GM12892 (cell line): Measurements from ENCODE around the gene TMEM81.

Source experiments
- DNase-seq: peaks from one replicate; pipeline ENCODE4 v3.0.0; 2011; ENCODE audit not compliant: insufficient read length
- FAIRE-seq: peaks from 2 replicates; lab custom pipeline; 2011; peaks lifted over from hg19 to GRCh38; lab: Jason Lieb, UNC
- POLR2A ChIP-seq: IDR thresholded peaks from 2 replicates; pipeline ENCODE4 v1.6.1; 2011; ENCODE audit warnings: low read depth, low read length, control low read depth
- POLR2AphosphoS5 ChIP-seq: IDR thresholded peaks from 2 replicates; pipeline ENCODE4 v1.6.1; 2011; ENCODE audit warnings: low read depth, low read length, control low read depth
- TAF1 ChIP-seq: IDR thresholded peaks from 2 replicates; pipeline ENCODE4 v1.6.1; 2011; ENCODE audit warnings: low read depth, mild to moderate bottlenecking, control low read depth, low read length, borderline replicate concordance

TMEM81 gene

DNA sequence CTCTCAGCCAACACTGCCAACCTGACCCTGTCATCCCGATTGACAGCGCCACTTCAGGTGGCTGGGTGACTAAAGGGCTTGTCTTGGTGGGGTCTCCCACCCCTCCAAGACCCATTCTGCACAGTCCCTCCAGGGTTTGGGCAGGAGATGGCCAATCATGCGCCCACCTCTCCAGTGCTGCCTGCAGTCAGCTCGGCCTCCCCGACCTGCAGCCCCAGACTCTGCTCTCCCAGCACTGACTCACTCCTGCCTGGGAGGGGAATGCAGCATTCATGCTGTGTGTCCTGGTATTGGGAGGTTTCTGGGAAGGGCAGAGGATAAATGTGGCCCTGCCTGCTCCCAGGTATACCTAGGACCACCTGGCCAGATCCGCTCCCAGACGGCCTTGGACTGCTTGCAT lies 9.7 kb downstream of the TMEM81 start:
- no peak for FAIRE-seq
- no peak for DNase-seq

DNA sequence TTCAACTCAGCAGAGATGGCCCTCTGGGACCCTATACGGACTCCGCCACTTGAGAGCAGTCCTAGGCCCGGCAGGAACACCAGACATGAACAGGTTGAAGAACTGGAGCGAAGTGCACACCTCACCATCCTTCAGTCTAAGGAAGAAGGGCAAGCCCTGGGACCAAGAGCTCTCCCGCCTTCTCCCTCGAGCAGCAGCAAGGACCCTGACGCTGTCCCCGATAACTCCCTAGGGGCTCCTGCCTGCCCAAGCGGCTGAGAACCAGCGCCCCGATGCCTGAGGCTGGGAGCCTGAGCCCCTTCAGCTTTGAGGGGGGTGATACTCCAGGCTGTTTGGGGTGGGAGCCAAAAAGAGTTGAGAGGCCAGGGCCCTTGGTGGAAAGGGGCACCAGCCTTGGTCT lies 10.2 kb downstream of the TMEM81 start:
- DNase-seq (no peak), FAIRE-seq (no peak)
- TF ChIP-seq POLR2AphosphoS5 = no peak
- TF ChIP-seq POLR2A = no peak
- TF ChIP-seq TAF1 = no peak

More for the DNA sequence above, 9.7 kb downstream of the TMEM81 start:
- no peak for TF ChIP-seq POLR2AphosphoS5
- no peak for TF ChIP-seq POLR2A
- TF ChIP-seq TAF1 = no peak

DNA sequence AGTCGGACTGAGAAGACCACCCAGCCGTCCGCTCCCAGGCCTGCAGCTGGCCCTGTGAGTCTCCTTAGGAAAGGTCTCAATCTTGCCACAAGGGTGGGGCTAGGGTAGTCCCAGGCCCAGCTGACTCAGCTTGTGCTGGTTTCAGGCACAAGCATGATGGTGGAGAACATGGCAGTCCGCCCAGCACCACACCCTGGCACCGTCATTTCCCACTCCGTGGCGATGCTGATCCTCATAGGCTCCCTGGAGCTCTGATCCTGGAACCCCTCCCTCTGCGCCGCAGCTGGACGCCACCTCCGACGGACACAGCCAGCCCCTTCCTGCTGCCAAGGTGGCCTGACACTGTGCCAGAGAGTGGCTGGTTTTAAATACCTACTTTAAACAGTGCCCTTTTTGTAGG lies 10.7 kb downstream of the TMEM81 start:
- DNase-seq = no peak
- TF ChIP-seq TAF1 = no peak
- no peak for TF ChIP-seq POLR2AphosphoS5
- no peak for TF ChIP-seq POLR2A
- no peak for FAIRE-seq

DNA sequence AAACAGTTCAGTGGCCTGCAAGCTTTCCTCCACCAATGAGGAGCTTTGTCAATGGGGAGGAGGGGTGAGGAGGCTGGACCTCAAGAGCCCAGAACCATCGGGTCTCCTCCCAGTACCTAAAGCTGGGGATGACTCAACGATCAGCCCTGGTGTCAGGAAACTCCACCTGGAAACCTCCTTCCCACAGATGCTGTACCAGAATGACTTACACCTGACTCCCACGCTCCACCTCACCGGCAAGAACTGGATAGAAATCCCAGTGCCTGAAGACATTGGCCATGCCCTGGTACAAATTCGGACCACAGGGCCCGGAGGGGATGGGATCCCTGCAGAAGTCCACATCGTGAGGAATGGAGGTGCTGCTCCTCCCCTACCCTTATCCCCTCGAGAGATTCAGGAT lies 11.4 kb downstream of the TMEM81 start:
- no peak for DNase-seq
- TF ChIP-seq POLR2AphosphoS5 (no peak), POLR2A (no peak), TAF1 (no peak)
- FAIRE-seq = no peak

DNA sequence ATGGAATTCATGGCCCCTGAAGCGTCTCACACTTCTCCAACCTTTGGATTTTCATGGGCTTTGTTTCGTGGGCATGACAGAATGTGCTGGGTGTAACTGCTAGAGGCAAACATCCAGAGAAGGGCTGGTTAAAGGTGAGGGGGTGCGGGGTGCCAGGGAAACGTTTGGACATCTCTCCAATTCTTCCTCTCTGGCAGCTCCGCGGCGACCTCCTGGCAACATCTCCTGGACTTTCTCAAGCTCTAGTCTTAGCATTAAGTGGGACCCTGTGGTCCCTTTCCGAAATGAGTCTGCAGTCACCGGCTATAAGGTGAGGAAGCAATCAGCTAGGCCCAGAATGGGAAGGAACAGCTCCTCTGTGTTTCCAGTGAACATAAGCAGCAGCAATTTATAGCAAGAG lies 12.0 kb downstream of the TMEM81 start:
- no peak for TF ChIP-seq POLR2A
- DNase-seq (no peak), FAIRE-seq (no peak)

DNA sequence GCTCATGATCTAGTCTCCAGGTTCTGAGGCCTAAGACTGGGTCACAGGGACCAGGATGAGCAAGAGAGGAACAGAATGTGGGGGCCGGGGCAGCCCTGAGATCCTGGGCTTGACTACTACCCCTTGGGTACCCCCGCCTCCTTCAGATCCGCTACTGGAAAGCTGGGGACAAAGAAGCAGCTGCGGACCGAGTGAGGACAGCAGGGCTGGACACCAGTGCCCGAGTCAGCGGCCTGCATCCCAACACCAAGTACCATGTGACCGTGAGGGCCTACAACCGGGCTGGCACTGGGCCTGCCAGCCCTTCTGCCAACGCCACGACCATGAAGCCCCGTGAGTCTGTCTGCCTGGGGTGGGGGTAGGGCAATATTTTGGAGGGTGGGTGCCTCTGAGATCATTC lies 12.5 kb downstream of the TMEM81 start:
- no peak for FAIRE-seq
- DNase-seq = no peak
- TF ChIP-seq POLR2AphosphoS5 (no peak), POLR2A (no peak), TAF1 (no peak)

DNA sequence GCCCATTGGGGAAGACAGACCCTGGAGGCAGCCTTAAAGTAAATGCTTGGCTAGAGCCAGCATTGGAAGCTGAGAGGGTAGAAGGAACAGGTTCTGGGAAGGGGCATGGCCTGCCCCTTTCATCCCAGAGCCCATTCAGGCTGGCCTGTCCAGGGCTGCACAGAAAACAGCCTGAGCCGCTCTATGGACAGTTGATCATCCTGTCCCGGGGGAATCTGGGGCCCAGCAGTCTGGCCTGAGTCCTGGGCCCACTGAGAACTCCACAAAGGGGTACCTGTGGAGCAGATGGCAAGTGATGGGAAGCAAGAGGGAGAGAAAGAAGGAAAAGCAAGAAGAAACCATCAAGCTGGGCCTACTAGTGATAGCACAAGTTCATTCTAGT lies 13.2 kb downstream of the TMEM81 start:
- FAIRE-seq (no peak), DNase-seq (no peak)
- no peak for TF ChIP-seq TAF1
- TF ChIP-seq POLR2A = no peak
- no peak for TF ChIP-seq POLR2AphosphoS5

DNA sequence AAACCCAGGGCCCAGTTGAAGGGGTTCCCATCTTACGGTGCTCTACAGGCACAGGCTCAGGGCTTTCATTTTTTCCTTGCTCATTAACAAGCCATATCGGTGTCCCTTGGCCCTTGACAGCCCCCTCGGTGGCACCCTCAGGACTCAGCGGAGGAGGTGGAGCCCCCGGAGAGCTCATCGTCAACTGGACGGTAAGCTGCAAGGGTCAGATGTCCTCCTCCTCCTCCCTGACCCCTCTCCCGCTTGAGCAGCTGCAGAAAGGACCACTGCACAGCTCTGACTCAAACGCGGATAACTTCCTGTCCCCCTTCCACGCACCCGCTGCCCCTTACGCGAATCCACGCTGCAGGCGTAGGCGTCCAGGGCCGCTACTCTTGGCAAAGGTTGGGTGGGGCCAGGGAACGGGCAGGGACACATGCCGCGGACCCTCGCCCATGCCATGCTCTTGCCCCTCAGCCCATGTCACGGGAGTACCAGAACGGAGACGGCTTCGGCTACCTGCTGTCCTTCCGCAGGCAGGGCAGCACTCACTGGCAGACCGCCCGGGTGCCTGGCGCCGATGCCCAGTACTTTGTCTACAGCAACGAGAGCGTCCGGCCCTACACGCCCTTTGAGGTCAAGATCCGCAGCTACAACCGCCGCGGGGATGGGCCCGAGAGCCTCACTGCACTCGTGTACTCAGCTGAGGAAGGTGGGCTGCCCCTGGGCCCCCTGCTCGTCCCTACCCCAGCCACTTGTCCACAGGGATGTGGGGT lies 14.7 kb downstream of the TMEM81 start:
- DNase-seq (no peak), FAIRE-seq (no peak)
- TF ChIP-seq TAF1 (no peak), POLR2AphosphoS5 (no peak), POLR2A (no peak)

DNA sequence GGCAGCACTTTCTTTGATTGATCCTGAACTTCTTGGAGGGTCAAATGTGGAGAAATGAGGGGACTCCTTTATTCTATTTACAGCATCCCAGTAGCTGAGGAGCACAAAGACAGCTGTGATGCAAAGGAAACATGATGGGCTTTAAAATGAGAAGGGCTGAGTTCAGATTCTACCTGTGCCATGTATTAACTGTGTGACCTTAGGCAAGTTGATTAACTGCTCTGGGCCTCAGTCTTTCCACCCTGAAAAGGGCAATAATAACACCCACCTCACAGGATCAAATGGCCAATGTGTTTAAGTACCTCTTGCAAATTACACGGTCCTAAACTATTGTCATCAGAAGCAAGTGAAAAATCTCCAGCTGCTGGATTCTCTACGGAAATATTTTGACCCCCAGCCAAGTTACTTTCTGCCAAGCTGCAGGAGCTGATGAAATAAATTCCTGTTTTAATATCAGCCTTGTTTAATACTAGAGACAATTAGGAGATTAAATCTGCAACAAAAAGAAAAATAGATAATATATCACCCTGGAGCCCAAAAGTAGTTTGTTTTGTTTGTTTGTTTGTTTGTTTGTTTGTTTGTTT lies 15.7 kb downstream of the TMEM81 start:
- TF ChIP-seq TAF1 = no peak
- TF ChIP-seq POLR2AphosphoS5 = no peak
- TF ChIP-seq POLR2A = no peak
- no peak for FAIRE-seq
- DNase-seq = no peak

DNA sequence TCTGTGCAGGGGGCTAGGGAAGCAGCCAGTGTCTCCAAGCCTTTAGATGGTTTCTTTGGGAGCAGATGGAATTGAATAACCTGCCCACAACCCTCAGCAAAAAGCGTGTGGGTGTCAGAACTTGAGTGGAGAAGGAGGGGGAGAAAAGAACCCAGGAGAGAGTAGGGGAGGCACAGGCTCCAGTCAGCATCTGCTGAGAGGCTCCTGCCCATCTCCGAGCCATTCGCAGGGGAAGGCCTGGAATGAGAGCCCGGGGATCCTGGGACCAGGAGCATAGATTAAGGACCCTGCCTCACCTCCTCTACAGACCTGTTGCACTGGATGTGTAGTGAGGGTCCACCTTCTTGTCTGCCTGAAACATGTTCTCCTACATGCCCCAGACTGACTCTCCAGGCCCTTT lies 16.3 kb downstream of the TMEM81 start:
- no peak for FAIRE-seq
- TF ChIP-seq TAF1 = no peak
- TF ChIP-seq POLR2A = no peak
- TF ChIP-seq POLR2AphosphoS5 = no peak
- no peak for DNase-seq

DNA sequence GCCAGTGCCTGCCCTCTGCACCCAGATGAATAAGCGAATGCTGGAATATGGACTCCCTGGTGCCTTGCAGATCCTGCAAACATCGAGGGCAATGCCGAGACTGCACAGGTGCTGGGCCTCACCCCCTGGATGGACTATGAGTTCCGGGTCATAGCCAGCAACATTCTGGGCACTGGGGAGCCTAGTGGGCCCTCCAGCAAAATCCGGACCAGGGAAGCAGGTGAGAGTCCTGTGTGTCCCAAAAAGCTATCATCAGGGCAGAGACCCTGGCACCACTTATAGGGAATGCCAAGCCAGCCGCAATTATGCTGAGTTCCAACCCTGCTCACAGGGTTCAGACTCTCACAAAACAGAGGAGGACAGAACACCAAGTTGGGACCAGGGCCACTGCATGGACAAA lies 17.2 kb downstream of the TMEM81 start:
- FAIRE-seq (no peak), DNase-seq (no peak)
- TF ChIP-seq POLR2AphosphoS5 = no peak
- no peak for TF ChIP-seq POLR2A
- TF ChIP-seq TAF1 = no peak

DNA sequence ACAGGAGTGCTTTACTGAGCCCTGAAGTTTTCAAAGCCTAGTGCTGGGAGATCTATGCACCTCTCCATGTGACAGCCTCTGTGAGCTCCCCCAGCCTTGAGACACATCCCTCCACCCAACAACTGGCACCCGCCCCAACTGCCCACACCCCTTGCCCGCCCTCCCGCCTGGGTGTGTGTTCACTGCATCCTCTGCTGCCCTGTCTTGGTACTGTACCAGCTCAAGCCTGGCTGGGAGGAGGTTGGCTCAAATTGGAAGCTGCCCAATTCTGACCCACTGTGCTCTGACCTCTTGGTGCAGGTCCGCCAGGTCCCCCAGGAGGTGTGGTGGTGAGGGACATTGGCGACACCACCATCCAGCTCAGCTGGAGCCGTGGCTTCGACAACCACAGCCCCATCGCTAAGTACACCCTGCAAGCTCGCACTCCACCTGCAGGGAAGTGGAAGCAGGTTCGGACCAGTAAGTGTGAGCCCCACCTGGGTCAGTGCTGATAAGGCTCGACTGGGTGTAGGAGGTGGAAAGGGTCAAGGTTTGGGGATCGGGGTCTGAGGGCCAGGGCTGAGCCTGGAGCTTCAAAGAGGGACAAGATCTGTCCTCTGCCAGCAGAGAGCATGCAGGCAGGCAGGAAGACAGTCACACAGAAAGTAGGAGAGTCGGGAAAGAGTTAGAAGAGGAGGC lies 18.0 kb downstream of the TMEM81 start:
- FAIRE-seq = no peak
- TF ChIP-seq POLR2AphosphoS5 (no peak), POLR2A (no peak), TAF1 (no peak)
- no peak for DNase-seq

DNA sequence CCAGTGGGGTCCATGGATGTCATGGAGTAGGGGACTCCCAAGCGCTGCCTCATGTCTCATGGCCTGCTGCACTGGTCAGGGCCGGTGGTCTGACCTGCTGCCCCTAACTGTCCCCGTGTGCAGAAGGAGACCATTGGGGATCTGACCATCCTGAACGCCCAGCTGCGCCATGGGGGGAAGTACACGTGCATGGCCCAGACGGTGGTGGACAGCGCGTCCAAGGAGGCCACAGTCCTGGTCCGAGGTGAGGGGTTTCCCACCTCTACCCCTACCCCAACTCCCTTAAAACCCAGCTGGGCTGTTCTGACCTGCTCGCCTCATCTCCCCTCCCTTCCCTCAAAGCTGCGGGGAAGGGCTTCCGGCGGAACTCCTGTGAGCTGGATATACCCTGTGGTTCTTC lies 18.6 kb downstream of the TMEM81 start:
- no peak for DNase-seq
- no peak for TF ChIP-seq POLR2A
- no peak for TF ChIP-seq POLR2AphosphoS5
- TF ChIP-seq TAF1 = no peak
- no peak for FAIRE-seq
